GM03348 (cell line): ENCODE data around the gene TMEM61.
"Not testable (repeated sequence)": the region's sequence is repeated elsewhere in the genome, so short reads cannot be mapped to it uniquely, and the experiment has no call there.

Source experiments
- DNase-seq: peaks from one replicate; pipeline ENCODE4 v3.0.0; 2012; ENCODE audit warnings: low spot score

Gene TMEM61

GRCh38 chr1:54980528-54981241 lies at the start of gene TMEM61:
TSS of gene TMEM61 (plus strand) at chr1:54980628. CDS start at chr1:54981066, 438 bp downstream.
- DNase-seq = peak; percentile 60

DNA sequence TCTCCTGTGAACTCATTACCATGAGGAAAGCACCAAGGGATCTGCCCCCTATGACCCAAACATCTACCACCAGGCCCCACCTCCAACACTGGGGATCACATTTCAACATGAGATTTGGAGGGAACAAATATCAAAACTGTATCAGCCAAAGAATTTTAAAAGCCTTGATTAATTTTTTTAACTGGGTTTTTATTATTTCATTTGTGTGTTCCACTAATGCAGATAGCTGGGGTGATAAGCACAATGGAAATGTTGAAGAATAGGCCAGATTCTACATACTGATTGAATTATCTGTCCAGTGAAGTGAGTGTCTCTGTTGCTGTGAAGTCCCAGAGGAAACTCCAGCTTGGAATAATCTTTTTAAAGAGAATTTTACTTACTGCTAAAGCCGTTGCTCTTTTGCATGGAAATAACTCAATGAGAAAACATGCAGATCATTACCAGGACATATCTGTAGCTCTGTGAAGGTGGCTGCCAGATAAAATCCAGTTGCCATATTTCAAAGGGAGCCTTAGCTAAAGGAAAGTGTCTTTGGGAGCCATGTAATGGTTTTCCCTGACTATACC lies 49.1 kb upstream of the TMEM61 start:
- no peak for DNase-seq

DNA sequence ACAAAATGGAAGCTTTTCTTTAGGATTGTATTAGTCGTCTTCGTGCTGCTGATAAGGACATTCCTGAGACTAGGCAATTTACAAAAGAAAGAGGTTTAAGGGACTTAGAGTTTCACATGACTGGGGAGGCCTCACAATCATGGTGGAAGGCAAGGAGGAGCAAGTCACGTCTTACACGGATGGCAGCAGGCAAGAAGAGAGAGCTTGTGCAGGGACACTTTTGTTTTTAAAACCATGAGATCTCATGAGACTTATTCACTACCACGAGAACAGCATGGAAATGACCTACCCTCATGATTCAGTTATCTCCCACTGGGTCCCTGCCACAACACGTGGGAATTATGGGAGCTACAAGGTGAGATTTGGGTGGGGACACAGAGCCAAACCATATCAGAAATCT lies 46.3 kb upstream of the TMEM61 start:
- DNase-seq = not testable (repeated sequence)

DNA sequence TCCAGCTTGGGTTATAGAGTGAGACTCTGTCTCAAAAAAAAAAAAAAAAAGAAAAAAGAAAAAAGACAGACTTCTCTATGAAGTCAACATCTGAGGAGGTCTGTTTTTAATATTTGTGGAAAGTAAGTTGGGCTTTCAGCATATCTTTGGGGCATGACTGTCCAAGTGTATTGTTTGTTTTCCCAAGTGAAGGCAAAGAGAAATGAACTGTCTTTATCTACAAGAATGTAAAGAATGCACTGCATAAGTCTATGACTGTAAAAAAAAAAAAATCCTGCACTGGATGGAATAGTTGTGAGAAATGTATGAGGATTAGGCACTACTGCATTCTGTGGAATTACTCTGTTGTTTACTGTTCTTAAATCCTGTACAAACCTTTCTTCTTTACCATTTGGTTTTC lies 45.6 kb upstream of the TMEM61 start:
- DNase-seq = peak; percentile 79

DNA sequence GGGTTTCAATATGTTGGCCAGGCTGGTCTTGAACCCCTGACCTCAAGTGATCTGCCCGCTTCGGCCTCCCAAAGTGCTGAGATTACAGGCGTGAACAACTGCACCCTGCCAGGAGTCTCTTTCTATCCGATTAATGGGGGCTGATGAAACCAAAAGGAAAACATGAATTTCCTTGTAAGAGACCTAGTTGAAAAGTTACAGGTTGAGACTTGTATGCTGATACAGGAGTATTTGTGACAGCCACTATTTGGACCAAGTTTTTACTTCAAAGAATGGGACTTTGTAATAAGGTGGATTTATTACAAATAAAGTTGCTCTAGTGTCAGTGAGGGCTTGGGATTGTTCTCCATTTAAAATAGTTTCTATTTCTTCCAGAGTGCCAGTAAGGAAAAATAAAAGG lies 43.6 kb upstream of the TMEM61 start:
- no peak for DNase-seq

DNA sequence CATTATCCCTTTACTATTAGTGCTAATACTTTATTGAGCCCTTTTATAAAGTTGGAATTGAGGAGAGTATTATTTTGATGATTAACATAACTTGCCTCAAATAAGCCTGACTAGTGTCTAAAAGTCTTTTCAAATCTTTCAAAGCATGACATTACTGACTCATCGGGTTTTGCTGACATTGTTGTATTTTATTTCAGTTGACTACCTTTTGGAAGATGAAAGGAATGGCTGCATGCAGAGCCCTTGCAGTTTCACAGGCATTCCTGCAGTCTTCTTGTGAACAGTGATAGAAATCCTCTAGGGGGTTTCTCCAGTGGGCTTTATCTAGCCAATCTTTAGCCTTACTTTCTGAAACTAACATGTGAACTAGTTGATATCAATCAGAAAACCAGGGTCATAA lies 43.0 kb upstream of the TMEM61 start:
- no peak for DNase-seq

DNA sequence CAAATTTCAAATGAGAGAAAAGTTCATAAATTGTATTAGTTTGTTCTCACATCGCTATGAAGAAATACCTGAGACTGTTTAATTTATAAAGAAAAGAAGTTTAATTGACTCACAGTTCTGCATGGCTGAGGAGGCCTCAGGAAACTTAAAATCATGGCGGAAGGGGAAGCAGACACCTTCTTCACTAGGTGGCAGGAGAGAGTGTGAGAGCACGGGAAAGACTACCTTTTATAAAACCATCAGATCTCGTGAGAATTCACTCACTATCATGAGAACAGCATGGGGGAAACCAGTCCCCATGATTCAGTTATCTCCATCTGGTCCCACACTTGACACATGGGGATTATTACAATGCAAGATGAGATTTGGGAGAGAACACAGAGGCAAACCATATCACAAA lies 41.5 kb upstream of the TMEM61 start:
- not testable (repeated sequence) for DNase-seq

DNA sequence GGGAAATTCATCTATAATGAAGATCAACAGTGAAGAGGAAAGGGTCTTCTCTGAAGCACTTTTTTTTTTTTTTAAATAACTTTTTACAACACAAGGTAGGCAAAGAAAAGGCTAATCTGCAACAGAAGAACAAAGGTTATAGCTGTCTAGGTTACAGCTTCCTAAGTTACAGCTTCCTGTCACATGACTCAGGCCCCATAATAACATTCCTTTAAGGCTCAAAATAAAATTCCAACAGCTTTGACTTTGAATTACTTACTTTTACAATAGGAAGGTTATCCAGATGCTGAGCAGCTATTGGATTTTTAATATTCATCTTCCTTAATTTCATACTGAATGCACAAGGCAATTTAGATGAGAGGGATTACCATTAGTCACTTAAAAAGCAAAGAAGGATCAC lies 40.4 kb upstream of the TMEM61 start:
- DNase-seq = peak; percentile 34

- no peak for DNase-seq
Observed at GRCh38 chr1:54942976-54943375, 37.5 kb upstream of the TMEM61 start.

DNA sequence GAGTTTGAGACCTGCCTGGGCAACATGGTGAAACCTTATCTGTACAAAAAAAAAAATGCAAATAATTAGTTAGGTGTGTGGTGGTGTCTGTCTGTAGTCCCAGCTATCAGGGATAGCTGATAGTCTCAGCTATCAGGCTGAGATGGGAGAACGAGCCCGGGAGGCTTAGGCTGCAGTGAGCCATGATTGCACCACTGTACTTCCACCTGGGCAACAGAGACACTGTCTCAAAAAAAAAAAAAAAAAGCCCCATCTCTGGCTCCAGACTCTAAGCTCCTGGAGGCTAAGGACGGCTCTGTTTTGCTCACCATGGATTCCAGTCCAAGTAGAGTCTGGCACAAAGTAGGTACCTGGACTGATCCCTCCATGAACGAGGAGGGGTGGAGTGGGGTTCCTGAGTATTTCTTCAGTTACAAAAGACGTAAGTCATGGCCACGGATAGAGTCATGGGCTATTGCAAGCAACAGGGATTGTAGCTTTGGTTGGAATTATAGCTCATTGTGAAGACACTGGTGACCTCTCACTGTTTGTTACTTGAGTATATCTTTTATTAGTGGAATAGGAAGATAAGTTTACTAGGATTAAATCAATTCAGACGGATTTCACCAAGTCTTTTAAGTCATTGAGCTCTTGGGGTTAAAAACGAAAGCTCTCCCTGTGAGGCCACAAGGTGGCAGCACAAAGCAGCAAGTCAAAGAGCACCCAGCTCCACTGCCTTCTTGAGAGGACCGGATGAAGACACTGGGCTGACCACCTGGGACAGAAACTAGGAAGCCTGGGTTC lies 35.6 kb upstream of the TMEM61 start:
- DNase-seq = peak; percentile 83

DNA sequence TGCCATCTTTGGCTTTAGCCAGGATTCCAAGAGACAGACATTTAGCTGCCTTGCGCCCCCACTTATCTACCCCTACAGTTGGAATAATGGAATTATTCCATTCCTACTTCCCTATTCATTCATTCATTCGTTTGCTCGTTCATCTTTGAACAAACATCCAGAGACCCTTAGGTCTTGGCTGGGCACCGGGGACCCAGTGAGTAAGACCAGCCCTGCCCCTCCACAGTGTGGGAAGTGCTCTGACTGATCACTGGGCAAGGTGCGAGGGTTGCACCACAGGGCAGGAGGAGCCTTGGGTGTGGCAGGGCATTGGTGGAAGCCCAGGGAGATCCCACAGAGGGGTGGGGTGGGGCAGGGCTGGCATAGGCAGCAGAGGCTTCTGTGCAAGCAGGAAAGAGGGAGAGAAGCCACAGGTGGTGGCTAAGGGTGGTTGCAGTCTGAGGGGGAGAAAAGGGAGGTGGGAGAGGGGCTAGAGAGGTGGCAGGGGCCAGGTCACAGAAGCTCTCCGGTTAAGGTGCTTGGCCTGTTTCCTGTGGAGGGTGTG lies 35.0 kb upstream of the TMEM61 start:
- no peak for DNase-seq

- DNase-seq = no peak
Observed at GRCh38 chr1:54947540-54947939, 32.9 kb upstream of the TMEM61 start.

DNA sequence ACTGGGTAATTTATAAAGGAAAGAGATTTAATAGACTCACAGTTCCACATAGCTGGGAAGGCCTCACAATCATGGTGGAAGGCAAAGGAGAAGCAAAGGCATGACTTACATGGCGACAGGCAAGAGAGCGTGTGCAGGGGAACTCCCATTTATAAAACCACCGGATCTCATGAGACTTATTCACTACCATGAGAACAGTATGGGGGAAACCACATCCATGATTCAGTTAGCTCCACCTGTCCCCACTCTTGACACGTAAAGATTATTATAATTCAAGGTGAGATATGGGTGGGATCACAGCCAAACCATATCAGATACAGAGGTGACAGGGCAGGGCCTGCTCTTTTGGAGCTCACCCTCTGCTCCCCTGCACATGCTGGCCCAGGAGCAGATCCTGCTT lies 31.4 kb upstream of the TMEM61 start:
- DNase-seq = no peak

DNA sequence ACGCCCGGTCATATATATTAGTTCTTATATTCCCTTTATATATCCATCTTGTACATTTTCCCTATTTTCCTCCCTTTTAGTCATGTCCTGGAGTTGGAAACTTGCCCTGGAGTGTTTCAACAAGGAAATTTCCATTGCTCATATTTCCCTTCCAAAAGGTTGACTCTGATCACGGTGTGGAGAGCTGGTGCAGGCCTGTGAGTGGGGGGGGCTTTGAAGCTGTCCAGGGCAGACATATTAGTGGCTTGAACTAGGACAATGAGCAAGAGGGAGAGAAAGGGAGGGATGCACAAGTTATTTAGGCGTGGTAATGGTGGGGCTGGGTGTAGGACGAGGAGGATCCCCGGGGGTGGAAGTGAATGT lies 30.4 kb upstream of the TMEM61 start:
- DNase-seq = no peak

DNA sequence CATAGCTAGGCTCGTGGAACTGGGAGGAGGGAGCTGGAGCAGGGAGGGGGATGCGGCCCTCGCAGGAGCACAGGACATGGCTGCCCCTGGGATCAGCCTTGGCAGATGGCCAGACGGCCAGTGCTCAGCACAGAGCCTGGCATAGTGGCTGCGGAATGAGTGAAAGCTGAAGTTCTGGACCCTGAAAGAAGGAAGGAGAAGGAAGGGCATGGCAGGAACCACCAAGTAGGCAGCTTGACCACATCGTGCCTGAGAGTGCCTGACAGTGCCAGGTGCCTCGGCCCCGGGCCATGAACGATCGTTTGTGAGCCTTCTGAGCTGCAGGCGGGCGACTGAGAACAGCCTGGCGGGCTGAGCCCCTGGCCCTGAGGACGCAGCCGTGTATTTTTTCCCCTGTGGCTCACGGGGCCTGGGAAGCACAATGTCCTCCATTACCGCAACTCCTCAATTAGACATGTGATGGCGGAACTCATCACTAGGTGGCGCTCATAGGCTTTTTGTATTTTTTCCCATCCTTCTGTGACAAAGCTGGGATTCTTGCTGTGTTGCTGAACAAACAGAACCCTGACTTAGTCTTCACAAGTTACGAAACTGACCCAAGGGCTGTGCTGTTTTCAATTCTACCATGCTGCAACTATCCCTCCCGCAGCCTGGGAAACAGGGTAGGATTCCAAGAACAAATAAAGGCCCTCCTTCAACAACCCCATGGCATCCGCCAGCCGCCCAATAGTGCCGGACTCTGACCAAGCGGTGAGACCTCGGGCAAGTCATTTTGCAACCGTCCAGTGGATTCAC lies 29.9 kb upstream of the TMEM61 start:
- peak; percentile 85 for DNase-seq

GRCh38 chr1:54951810-54952226 lies 28.6 kb upstream of the TMEM61 start:
- DNase-seq = no peak

GRCh38 chr1:54952950-54953718 lies 27.3 kb upstream of the TMEM61 start:
- DNase-seq = no peak

DNA sequence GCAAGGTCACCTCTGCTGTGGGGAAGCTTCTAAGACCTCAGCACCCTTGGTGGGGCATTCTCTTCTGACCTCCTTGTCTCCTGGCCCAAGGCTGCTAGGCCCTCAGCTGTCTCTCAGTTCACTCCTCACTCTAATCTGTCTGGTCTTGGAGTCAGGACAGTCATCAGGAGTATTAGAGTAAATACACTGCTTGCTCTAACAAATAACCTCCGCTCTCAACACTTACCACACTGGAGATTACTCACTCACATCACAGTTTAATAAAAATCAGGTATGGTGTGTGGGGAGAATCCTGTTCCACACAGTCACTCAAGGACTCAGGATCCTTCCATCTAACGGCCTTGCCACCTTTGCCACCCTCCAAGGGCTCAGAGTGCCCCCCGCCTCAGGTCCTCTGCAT lies 26.6 kb upstream of the TMEM61 start:
- no peak for DNase-seq

DNA sequence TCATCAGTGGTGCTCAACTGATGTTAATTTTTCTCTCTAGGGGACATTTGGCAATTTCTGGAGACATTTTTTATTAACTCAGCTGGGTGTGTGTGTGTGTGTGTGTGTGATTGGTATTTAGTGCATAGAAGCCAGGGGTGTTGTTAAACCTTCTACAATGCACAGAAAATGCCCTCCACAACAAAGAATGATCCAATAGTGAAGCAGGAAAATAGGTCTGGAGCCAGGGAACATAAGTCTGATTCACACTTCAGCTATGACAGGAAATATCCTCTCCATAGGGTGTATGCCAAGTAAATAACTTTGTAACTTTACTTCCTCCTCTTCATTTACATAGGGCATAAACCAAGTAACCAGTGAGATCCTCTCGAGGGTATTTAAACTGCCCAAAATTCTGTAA lies 25.1 kb upstream of the TMEM61 start:
- DNase-seq = no peak

DNA sequence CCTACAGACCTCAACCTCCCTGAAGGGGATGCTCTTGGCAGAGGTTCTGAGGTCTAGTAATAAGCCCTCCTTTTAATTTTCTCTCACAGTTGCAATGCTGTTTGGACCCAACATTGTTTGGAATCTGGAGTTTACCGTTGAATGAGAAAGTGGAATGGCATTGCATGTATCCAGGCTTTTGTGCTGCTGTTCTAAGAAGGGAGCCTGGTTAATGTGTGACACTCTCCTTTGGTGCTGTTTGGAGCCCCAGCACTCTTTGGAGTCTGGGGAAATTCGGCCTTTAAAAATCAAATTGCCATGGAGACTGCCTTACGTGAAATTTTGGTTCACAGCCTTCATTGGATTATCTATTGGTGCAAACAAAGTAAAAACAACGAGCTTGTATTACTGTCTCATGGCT lies 23.7 kb upstream of the TMEM61 start:
- no peak for DNase-seq

- no peak for DNase-seq
Observed at GRCh38 chr1:54959241-54959640, 21.2 kb upstream of the TMEM61 start.
